ENCODE results near the gene HCAR3. TPM values are rescaled to one million over a fixed set of nuclear protein-coding genes. Genes with fewer than 3 reads are reported as not detected.

The HCAR3 gene
- total and polyA plus RNA-seq, 2 of the 8 experiments (the other 6 are each of a cell fraction or from before 2014, with no cell fraction given): not detected

DNA sequence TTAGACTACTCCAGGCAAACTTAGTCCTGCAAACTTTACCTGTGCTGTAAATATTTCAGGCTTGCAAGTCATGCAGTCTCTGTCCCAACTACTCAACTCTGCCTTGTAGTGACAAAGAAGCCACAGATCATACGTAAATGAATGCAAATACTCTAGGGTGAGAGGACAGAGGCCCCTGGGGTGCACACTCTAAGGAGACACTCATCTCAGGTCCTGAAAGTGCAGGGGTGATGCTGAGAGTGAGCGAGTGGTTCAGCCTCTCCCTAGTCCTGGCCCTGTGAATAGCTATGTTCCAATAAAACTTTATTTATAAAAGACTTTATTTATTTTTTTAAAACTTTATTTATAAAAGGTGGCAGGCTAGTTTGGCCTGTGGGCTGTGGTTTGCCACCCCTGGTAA is 48.3 kb downstream of the HCAR3 start:
- no peak overlapping the region for H4K8ac ChIP-seq (ENCODE audit: extremely low read depth, insufficient read depth, low read length)
- no peak overlapping the region for H3K14ac ChIP-seq (ENCODE audit: insufficient read length)
- no peak overlapping the region for H3K56ac ChIP-seq (replicated peaks; ENCODE audit: insufficient read length, low read depth, low read length)
- no peak overlapping the region; a peak in 1 of 7 replicates for H3K9ac ChIP-seq (replicated peaks in 1 of 4; ENCODE audit: extremely low read depth in 1 of 4, low read depth in 3 of 4, low read length in 3 of 4)
- WGBS, 2 experiments (ENCODE audit: extremely low coverage in 1 of 2, insufficient coverage in 1 of 2, insufficient read length in 1 of 2, insufficient replicate concordance in 2 of 2, low coverage in 1 of 2, low lambda C conversion rate in 2 of 2, missing lambda C conversion rate in 1 of 2): 49% methylated on average over 2 of the region's 2 CpGs; no CpG with 5 or more reads in 1 of the 2 experiments
- no peaks in the 10 kb centered on the region for H4K20me1 ChIP-seq (replicated peaks in 1 of 2; ENCODE audit: control insufficient read depth in 1 of 2, insufficient read depth in 2 of 2, low read length in 2 of 2)
- FAIRE-seq (no peak), DNase-seq (ENCODE audit: low read depth in 1 of 2, low spot score in 2 of 2) (no peak)
- H3K27ac ChIP-seq (ENCODE audit: low read depth, low read length): no peak overlapping the region
- H2BK15ac ChIP-seq (ENCODE audit: low read length): no peak overlapping the region
- H2BK20ac ChIP-seq (ENCODE audit: low read length): no peak overlapping the region
- H3K79me2 ChIP-seq (ENCODE audit: control insufficient read depth in 1 of 2, insufficient read depth in 2 of 2, low read length in 2 of 2): no peaks in the 10 kb centered on the region
- H3K27me3 ChIP-seq (replicated peaks in 1 of 4; ENCODE audit: control insufficient read depth in 3 of 4, extremely low read depth in 1 of 4, insufficient read depth in 3 of 4, low read length in 3 of 4): no peaks in the 10 kb centered on the region
- H3K9me3 ChIP-seq (ENCODE audit: insufficient read depth in 2 of 2, low read depth in 1 of 2, low read length in 1 of 2): no peaks in the 10 kb centered on the region
- H3K79me1 ChIP-seq (ENCODE audit: low read depth, low read length): no peaks in the 10 kb centered on the region
- TF ChIP-seq KDM4A (IDR thresholded peaks at IDR 0.05; ENCODE audit: low read depth, low read length, severe bottlenecking) (no peak), POLR2AphosphoS5 (IDR thresholded peaks at IDR 0.05; ENCODE audit: low read depth, low read length) (no peak), YY1 (IDR thresholded peaks at IDR 0.05; ENCODE audit: low read depth, low read length) (no peak), SRF (IDR thresholded peaks at IDR 0.05; ENCODE audit: low read depth, low read length) (no peak), KDM1A (IDR thresholded peaks at IDR 0.05; ENCODE audit: borderline replicate concordance, low read length) (no peak), RNF2 (IDR thresholded peaks at IDR 0.05; ENCODE audit: borderline replicate concordance, low read depth, low read length, missing control alignments, poor library complexity, severe bottlenecking) (no peak), BACH1 (IDR thresholded peaks at IDR 0.05; ENCODE audit: low read length) (no peak), GABPA (IDR thresholded peaks at IDR 0.05; ENCODE audit: borderline replicate concordance, insufficient read depth, low read length) (no peak), JUN (IDR thresholded peaks at IDR 0.05; ENCODE audit: low read depth, low read length) (no peak), MAFK (IDR thresholded peaks at IDR 0.05; ENCODE audit: low read depth, low read length) (no peak), TAF1 (IDR thresholded peaks at IDR 0.05; ENCODE audit: low read depth, low read length) (no peak), SP1 (IDR thresholded peaks at IDR 0.05; ENCODE audit: low read depth, low read length) (no peak), TBP (IDR thresholded peaks at IDR 0.05; ENCODE audit: low read depth, low read length) (no peak), NRF1 (IDR thresholded peaks at IDR 0.05; ENCODE audit: low read depth, low read length) (no peak)
- TF ChIP-seq, protein P1, sequence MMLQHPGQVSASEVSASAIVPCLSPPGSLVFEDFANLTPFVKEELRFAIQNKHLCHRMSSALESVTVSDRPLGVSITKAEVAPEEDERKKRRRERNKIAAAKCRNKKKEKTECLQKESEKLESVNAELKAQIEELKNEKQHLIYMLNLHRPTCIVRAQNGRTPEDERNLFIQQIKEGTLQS (IDR thresholded peaks at IDR 0.05; ENCODE audit: insufficient read depth, low read depth, low read length): no peak
- no peak overlapping the region for H3K4me3 ChIP-seq (ENCODE audit: extremely low read depth in 1 of 4, insufficient read depth in 2 of 4, low read depth in 3 of 4, low read length in 4 of 4)
- H3K36me3 ChIP-seq (ENCODE audit: control insufficient read depth in 2 of 4, insufficient read depth in 4 of 4, low read length in 3 of 4): no peaks in the 10 kb centered on the region
- no peak overlapping the region for H2AFZ ChIP-seq (ENCODE audit: low read length)
- H3K4me2 ChIP-seq (ENCODE audit: insufficient read depth in 1 of 2, low read depth in 2 of 2, low read length in 2 of 2): peak overlapping the region in 1 of 2 experiments; percentile 32; a peak in 1 of 4 replicates
- H2BK12ac ChIP-seq (ENCODE audit: low read depth, low read length): no peak overlapping the region
- no peak overlapping the region for H3K23ac ChIP-seq (ENCODE audit: insufficient read length)
- no peak overlapping the region for H2BK120ac ChIP-seq (replicated peaks; ENCODE audit: low read depth, low read length)
- POLR2A ChIA-PET (ENCODE audit: partially characterized antibody): interaction anchor here (1.3 kb wide), 1 partner anchor 15 kb away, joined by 3 read pairs; no protein-coding TSS in a partner anchor
- H2BK5ac ChIP-seq (ENCODE audit: low read depth, low read length): no peak overlapping the region
- CTCF ChIA-PET (ENCODE audit: partially characterized antibody): interaction anchor here (0.7 to 1.3 kb wide), 3 partner anchors 8 to 126 kb away, joined by 3 to 5 read pairs (median 5); no protein-coding TSS in a partner anchor
- H3K4ac ChIP-seq (replicated peaks; ENCODE audit: insufficient read length, low read depth, low read length): no peak overlapping the region
- no peak overlapping the region for H4K91ac ChIP-seq (replicated peaks; ENCODE audit: insufficient read length, low read length)
- H4K5ac ChIP-seq (ENCODE audit: insufficient read length, low read depth, low read length): no peak overlapping the region
- H3K23me2 ChIP-seq (ENCODE audit: low read depth, low read length): no peaks in the 10 kb centered on the region
- no peaks in the 10 kb centered on the region; a peak in 1 of 7 replicates for H3K4me1 ChIP-seq (replicated peaks in 1 of 4; ENCODE audit: control insufficient read depth in 3 of 4, insufficient read depth in 4 of 4, low read length in 3 of 4)
- H3K18ac ChIP-seq (ENCODE audit: extremely low read depth, low read length): no peak overlapping the region
- H2AK5ac ChIP-seq (ENCODE audit: low read depth, low read length): no peak overlapping the region

Measured in H1 (cell line).